IPS DF 19.7 (cell line): ENCODE data around the gene GABRG1.

Experiments used
- DNase-seq: peaks from one replicate; pipeline ENCODE4 v3.0.0-alpha.2; 2013; ENCODE audit warnings: low read depth, low spot score

GABRG1 gene

DNA sequence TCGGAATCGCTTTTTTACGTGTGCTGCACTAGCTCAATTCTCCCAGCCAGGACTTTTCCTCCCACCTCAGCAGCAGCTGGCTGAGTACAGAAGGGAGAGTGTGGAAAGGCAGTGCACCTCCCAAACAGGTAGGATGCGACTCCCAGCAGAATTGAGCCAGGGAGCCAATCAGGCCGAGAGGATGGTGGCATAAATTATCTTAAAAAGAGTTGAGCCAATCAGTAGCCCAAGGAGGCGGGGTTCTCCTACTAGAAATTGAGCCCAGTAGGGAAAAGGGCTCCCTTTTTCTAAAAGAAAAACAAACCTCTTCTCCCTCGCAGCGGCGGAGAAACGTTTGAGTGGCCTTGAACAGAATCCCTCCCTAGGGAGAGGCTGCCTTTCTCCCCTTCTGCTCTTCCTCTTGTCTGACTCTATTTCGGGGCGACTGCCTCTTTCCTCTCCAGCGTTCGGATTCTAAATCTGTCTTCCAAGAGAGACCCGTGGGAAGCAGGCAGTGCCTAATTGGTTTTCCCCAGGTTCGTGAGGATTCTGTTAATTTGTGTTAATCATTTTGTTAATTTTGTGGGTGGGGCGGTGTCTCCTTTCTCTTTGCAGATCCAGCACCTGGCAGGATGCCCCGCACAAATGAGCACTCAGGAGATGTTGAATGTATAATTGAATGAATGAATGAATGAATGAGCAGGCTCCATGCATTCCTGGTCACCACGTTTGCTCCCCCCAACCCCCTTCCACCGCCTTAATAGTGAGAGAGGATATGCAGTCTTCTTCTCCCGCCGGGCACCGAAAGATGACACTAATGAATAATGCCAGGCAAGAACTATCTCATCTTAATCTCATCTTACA, at the start of gene GABRG1:
GABRG1 (minus strand) TSS at position 142 of the 843 bp plus-strand sequence; CDS start at position 1, 141 bp downstream.
- DNase-seq, result no peak

DNA sequence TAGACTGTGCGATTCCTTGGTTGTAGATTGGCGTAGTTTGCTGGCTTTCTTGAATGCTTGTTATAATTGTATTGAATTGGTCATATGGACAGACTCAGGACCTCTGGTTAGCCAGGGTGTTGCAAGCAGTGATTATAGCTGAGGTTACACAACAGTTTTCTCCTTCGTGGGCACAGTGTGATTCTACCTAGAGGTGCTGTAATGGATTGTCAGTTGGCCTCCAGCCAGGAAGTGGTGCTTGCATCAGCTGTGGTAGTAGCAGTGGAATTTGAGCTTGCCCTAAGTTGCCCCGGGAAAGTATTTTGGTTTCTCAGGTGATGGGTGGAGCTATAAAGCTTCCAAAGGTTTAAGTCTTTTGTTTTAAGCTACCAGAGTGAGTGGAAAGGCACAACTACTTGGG, 23.1 kb upstream of the GABRG1 start:
- no peak for DNase-seq

DNA sequence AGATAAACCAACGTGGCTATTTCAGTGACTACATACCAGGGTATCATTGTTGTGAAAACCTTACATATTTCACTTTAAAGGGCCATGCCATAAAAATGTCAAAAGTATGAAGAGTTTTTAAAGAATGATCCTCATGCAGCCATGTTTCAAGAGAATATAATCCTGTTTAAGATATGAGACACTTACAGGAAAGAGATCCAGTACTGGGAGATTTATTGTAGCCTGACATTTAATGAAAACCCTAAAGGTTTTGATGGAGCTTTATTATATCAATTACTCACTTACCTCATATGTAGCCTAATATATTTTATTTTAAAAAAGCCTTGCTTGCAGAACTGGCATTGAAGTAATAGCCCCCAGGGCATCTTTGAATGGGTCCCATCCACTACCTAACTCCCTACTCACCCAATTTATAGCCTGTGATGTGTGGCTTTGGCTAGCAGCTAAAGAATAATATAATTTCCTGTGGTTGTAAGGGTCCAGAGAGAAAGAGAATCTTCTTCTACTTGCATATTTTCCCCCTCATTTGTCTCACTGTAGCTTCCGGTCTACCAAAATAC, 7.7 kb upstream of the GABRG1 start:
- no peak for DNase-seq

DNA sequence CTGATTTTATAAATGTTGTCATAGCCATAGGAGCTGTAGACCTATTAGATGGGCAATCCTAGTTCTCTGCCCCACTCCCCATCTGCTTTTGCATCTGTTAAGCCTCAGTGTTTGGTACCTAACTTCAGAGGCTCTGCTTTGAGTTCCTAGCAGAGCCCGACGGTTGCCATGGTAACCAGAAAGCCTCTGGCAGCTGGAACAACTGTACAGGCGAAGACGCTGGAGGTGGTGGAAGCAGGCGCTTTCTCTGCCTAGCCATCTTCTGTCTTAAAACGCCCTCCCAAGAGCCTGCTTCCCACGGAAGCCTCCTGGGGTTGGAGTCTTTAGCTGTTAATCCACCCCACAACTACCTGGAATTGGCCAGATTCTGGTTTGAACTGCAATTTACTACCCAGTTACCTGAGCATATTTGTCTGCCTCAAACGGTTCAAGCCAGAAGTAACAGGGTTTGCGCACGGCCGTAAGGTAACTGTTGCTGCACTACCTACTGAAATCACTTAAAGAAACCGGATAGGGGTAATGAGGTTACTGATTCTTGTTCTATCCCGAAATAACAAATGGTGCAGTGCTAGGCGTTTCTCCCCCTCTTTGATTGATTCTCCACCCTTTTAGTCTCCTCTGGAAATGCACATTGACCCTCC, 1.0 kb upstream of the GABRG1 start:
- DNase-seq, result no peak

DNA sequence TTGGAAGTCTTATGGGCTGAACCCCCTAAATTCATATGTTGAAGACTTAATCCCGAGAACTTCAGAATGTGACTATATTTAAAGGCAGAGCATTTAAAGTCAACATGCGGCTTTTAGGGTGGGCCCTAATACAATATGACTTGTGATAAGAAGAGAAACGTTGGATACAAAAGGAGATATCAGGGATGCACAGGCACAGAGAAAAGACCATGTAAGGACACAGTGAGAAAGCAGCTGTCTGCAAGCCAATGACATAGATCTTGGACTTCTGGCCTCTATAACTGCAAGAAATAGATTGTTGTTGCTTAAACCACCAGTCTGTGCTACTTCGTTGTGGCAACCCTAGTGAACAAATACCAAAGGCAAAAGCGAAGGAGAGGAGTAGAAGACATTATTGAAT, 42.2 kb downstream of the GABRG1 start:
- no peak for DNase-seq

DNA sequence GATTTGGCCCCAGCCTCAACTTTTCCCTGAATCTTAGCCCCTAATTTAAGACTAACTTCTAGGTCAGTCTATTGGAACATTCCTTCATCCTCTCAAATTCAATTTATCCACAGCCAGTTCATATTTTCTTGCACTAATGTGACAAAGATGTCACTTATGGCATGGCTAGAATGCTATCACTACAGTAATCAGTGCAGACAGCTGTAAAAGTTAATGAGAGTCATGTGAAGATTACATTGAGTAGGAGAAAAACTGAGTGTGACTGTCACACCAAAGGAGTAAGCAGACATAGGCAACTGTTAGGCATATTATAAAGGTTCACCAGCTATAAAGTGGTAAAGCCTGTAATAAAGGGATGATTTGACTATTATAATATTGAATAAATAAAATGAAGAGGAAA, 42.6 kb downstream of the GABRG1 start:
- no peak for DNase-seq

DNA sequence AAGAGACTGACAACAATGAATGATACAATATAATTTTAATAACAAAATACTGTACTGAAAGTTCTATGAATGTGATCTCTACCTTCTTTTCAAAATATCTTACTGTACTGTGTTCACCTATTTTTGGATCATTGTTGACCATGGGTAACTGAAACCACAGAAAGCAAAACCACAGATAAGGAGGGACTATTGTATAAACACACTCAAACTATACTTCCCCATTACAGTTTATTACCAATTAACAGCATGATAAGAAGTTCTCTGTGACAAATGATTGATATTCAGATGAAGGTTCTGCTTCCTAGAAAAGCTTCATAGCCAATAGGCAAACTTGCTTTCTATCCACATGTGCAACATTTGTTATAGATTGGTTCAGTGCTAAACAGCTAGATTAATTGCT, 50.1 kb downstream of the GABRG1 start:
- no peak for DNase-seq

DNA sequence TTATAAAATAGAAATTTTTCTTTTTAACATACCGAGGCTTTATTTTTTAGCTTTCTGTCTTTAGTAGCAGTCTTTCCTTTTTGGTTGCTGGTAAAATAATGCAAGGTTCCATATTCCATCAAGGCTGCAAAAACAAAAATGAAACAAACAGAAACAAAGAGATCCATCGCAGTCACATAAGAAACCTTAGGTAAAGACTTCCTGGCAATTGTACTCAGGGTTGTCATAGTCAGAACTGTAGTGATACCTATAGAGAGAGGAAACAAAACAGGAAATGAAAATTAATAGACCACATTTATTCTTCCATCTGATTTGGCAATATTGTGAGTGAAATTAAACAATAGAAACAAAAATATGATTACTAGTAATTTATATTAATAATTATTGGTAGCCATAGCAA, 72.5 kb downstream of the GABRG1 start:
- DNase-seq, result no peak

DNA sequence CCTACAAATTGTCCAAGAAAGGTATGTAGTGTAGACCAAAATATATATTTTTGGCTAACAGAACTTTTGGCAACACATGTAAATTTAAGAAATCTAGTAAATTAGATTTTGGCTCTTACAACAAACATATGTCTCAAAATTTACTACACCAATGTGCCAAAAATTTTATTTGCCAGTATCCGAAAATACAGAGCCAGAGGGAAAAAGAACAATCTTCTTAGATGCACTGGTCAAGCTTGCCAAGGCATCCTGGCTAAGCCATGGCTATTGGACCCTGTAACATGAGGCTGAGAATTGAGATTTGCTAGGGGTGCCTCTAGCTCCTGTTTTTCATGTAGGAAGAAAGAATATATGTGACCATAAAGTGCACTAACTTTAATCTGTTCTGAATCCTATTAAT, 91.8 kb downstream of the GABRG1 start:
- DNase-seq, result no peak

DNA sequence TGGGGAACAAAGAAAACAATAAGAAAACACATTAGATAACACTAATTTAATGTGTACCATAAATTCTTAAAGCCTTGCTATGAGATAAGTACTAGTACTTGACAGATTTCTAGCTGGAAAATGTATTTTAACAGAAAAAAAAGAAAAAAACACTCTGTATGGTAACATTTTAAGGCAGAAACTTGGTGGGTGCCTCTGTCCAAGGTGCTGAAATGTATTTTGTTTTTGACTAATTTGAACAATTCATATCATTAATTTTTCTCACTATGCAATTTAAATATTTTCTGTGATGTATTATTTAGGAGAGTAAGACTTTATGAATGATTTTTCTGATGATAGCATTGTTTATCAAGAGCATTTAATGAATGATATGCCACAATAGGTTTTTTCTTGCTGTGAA, 107.5 kb downstream of the GABRG1 start:
- DNase-seq, result no peak

DNA sequence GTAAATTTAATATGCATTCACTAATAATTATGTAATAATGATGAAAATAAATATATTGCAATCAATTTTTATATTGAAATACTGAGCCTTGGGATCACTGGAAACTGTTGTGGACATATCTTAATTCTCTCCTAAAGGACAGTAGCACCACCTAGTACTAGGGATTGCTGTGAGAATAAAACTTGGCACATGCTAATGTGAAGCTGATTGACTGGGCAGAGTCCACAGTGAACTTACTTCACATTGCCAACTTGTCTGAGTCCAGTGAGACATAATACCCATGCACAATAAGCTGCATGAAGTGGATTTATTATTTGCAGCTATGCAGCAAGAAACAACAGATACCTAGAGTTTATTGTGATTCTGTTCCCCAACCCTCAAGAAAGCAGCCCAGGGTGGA, 131.1 kb downstream of the GABRG1 start:
- no peak for DNase-seq

DNA sequence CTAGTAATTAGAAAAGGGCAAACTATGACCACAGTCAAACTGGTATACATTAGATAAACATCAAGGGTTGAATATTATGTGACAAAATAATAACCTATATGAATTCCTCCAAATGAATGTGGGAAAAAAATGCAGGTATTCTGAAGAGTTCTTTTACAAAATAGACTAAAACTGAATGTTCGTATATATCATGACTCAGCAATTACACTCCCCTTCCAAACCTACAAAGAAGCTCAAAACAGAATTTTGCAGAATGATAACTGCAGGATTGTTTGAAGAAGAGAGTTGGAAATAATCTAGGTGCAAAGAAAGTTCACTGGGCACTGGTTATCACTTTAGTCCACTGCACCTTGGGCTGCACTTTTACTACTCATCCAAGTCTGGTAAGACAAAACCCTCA, 134.1 kb downstream of the GABRG1 start:
- DNase-seq, result no peak

DNA sequence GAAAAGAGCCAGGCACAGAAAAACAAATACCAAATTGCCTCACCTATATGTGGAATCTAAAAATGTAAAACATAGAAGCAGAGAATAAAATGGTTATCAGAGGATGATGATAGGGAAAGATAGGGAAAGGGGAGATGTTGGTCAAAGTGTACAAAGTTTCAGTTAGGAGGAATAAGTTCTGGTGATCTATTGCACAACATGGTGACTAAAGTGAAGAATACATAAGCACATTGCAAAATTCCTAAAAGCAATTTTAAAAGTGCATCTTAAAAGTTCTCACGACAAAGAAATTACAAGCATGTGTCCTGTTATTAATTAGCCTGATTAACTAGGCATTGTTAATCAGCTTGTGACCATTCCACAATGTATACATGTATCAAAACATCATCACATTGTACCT, 136.0 kb downstream of the GABRG1 start:
- no peak for DNase-seq
